Astrocyte (in vitro differentiated cells and primary cell): Measurements from ENCODE around the gene GSS. TPM values are rescaled to one million over a fixed set of nuclear protein-coding genes. Genes with fewer than 3 reads are reported as not detected.

Experiments used
- DNase-seq: peaks from one replicate; pipeline ENCODE4 v3.0.0-alpha.2; 2010; ENCODE audit warnings: low read depth
- FAIRE-seq: peaks from 2 replicates; lab custom pipeline; 2011; peaks lifted over from hg19 to GRCh38; lab: Jason Lieb, UNC
- H2AFZ ChIP-seq: 2 replicates; pipeline ENCODE4 v1.6.0; 2012; ENCODE audit warnings: low read depth, low read length, inconsistent platforms
- H3K27ac ChIP-seq: 2 replicates; pipeline ENCODE4 v1.5.1; 2011; ENCODE audit warnings: low read depth, low read length, inconsistent platforms
- H3K27me3 ChIP-seq: 2 replicates; pipeline ENCODE4 v1.6.0; 2011; ENCODE audit warnings: low read length, inconsistent platforms; ENCODE audit not compliant: insufficient read depth
- H3K36me3 ChIP-seq: 2 replicates; pipeline ENCODE4 v1.5.1; 2011; ENCODE audit warnings: low read length, inconsistent platforms; ENCODE audit not compliant: insufficient read depth
- H3K4me1 ChIP-seq: 2 replicates; pipeline ENCODE4 v1.5.1; 2011; ENCODE audit warnings: low read length, inconsistent platforms; ENCODE audit not compliant: insufficient read depth
- H3K4me2 ChIP-seq: 2 replicates; pipeline ENCODE4 v1.6.0; 2012; ENCODE audit warnings: low read length, inconsistent platforms
- H3K4me3 ChIP-seq: 2 replicates; pipeline ENCODE4 v1.5.1; 2011; ENCODE audit warnings: low read depth, mild to moderate bottlenecking, low read length, inconsistent platforms; ENCODE audit not compliant: insufficient read depth
- H3K79me2 ChIP-seq: 2 replicates; pipeline ENCODE4 v1.6.0; 2012; ENCODE audit warnings: mild to moderate bottlenecking, low read length, inconsistent platforms; ENCODE audit not compliant: insufficient read depth
- H3K9ac ChIP-seq: 2 replicates; pipeline ENCODE4 v1.6.0; 2012; ENCODE audit warnings: mild to moderate bottlenecking, low read length, inconsistent platforms
- H3K9me3 ChIP-seq: 2 replicates; pipeline ENCODE4 v1.5.1; 2012; ENCODE audit warnings: low read depth, mild to moderate bottlenecking, low read length, inconsistent platforms; ENCODE audit not compliant: insufficient read depth
- H4K20me1 ChIP-seq: 2 replicates; pipeline ENCODE4 v1.6.0; 2012; ENCODE audit warnings: low read length, inconsistent platforms; ENCODE audit not compliant: insufficient read depth
- H3K27ac Mint-ChIP-seq: one replicate; pipeline ENCODE4 v1.8.0; 2021; ENCODE audit warnings: mild to moderate bottlenecking, mixed read lengths; ENCODE audit not compliant: unreplicated experiment
- H3K27me3 Mint-ChIP-seq: one replicate; pipeline ENCODE4 v1.8.0; 2021; ENCODE audit warnings: low read depth, mixed read lengths; ENCODE audit not compliant: unreplicated experiment
- H3K36me3 Mint-ChIP-seq: one replicate; pipeline ENCODE4 v1.8.0; 2021; ENCODE audit warnings: low read depth, mixed read lengths; ENCODE audit not compliant: unreplicated experiment
- H3K4me1 Mint-ChIP-seq: one replicate; pipeline ENCODE4 v1.8.0; 2021; ENCODE audit warnings: low read depth, mixed read lengths; ENCODE audit not compliant: unreplicated experiment
- H3K4me3 Mint-ChIP-seq: one replicate; pipeline ENCODE4 v1.8.0; 2021; ENCODE audit warnings: mild to moderate bottlenecking, moderate library complexity, mixed read lengths; ENCODE audit not compliant: unreplicated experiment
- H3K9me3 Mint-ChIP-seq: one replicate; pipeline ENCODE4 v1.8.0; 2021; ENCODE audit warnings: mild to moderate bottlenecking, mixed read lengths; ENCODE audit not compliant: unreplicated experiment
- CTCF ChIP-seq: IDR thresholded peaks from 2 replicates; pipeline ENCODE4 v1.5.1; 2011; ENCODE audit warnings: low read depth, mild to moderate bottlenecking, inconsistent platforms, low read length, moderate library complexity; ENCODE audit not compliant: insufficient read depth
- EZH2 ChIP-seq: IDR thresholded peaks from 2 replicates; pipeline ENCODE4 v1.6.1; 2012; ENCODE audit warnings: mild to moderate bottlenecking, low read length, inconsistent platforms; ENCODE audit not compliant: insufficient read depth
- total RNA-seq: library from RNA; stranded (reverse); gene quantifications from 2 replicates; pipeline ENCODE4 v1.2.1, GENCODE V29; 2021

The GSS gene
- total RNA-seq, 1 donor from 2014 or later, result 44.6 TPM

GRCh38 chr20:34993941-34994508 lies 38.4 kb upstream of the GSS start:
- Histone ChIP-seq H3K79me2 (no peaks in the 10 kb centered on the region), H3K9ac (no peak overlapping the region), H3K36me3 (no peaks in the 10 kb centered on the region), H3K4me2 (no peak overlapping the region), H3K27me3 (no peaks in the 10 kb centered on the region), H3K4me3 (no peak overlapping the region), H4K20me1 (peaks cover 35% of the 10 kb centered on the region), H3K4me1 (no peaks in the 10 kb centered on the region), H3K27ac (no peak overlapping the region), H3K9me3 (no peaks in the 10 kb centered on the region), H2AFZ (no peak overlapping the region)
- DNase-seq (no peak), FAIRE-seq (no peak)
- Mint-ChIP-seq H3K27me3 (no peaks in the 10 kb centered on the region), H3K9me3 (no peaks in the 10 kb centered on the region), H3K4me1 (peaks cover 3% of the 10 kb centered on the region), H3K36me3 (peaks cover 22% of the 10 kb centered on the region), H3K4me3 (no peak overlapping the region), H3K27ac (no peak overlapping the region)
- TF ChIP-seq CTCF (no peak), EZH2 (no peak)

GRCh38 chr20:34992751-34993417 lies 37.3 kb upstream of the GSS start:
- Histone ChIP-seq H3K27ac (no peak overlapping the region), H3K4me3 (no peak overlapping the region), H3K9me3 (no peaks in the 10 kb centered on the region), H3K79me2 (no peaks in the 10 kb centered on the region), H4K20me1 (peaks cover 27% of the 10 kb centered on the region), H3K9ac (no peak overlapping the region), H2AFZ (no peak overlapping the region), H3K27me3 (no peaks in the 10 kb centered on the region), H3K36me3 (no peaks in the 10 kb centered on the region), H3K4me2 (no peak overlapping the region), H3K4me1 (no peaks in the 10 kb centered on the region)
- Mint-ChIP-seq H3K27me3 (no peaks in the 10 kb centered on the region), H3K4me1 (peaks cover 3% of the 10 kb centered on the region), H3K4me3 (no peak overlapping the region), H3K36me3 (peaks cover 20% of the 10 kb centered on the region), H3K27ac (no peak overlapping the region), H3K9me3 (no peaks in the 10 kb centered on the region)
- no peak for DNase-seq
- no peak for TF ChIP-seq CTCF
- FAIRE-seq, result no peak

GRCh38 chr20:34990661-34991214 lies 35.1 kb upstream of the GSS start:
- Mint-ChIP-seq H3K27ac (no peak overlapping the region), H3K36me3 (peaks cover 16% of the 10 kb centered on the region), H3K4me3 (no peak overlapping the region), H3K9me3 (no peaks in the 10 kb centered on the region), H3K27me3 (peaks cover 4% of the 10 kb centered on the region), H3K4me1 (no peaks in the 10 kb centered on the region)
- no peak for DNase-seq
- Histone ChIP-seq H3K36me3 (no peaks in the 10 kb centered on the region), H3K9ac (no peak overlapping the region), H3K27me3 (no peaks in the 10 kb centered on the region), H3K4me1 (no peaks in the 10 kb centered on the region), H3K4me2 (no peak overlapping the region), H3K79me2 (no peaks in the 10 kb centered on the region), H3K4me3 (no peak overlapping the region), H3K27ac (no peak overlapping the region), H4K20me1 (peaks cover 14% of the 10 kb centered on the region), H3K9me3 (no peaks in the 10 kb centered on the region), H2AFZ (no peak overlapping the region)
- TF ChIP-seq EZH2, result no peak
- TF ChIP-seq CTCF, result no peak
- FAIRE-seq, result no peak
